Glutamatergic neuron (in vitro differentiated cells): ENCODE results near the gene FSIP1. TPM values are rescaled to one million over a fixed set of nuclear protein-coding genes. Genes with fewer than 3 reads are reported as not detected.

Experiments
- DNase-seq: peaks from one replicate; pipeline ENCODE4 v3.0.0; 2022
- H3K27ac Mint-ChIP-seq: one replicate; pipeline ENCODE4 v1.8.0; 2020; ENCODE audit warnings: mild to moderate bottlenecking, mixed read lengths, inconsistent platforms; ENCODE audit not compliant: unreplicated experiment
- H3K27me3 Mint-ChIP-seq: one replicate; pipeline ENCODE4 v1.8.0; 2020; ENCODE audit warnings: mild to moderate bottlenecking, moderate library complexity, mixed read lengths, inconsistent platforms; ENCODE audit not compliant: unreplicated experiment
- H3K36me3 Mint-ChIP-seq: one replicate; pipeline ENCODE4 v1.8.0; 2020; ENCODE audit warnings: mild to moderate bottlenecking, mixed read lengths, inconsistent platforms; ENCODE audit not compliant: unreplicated experiment
- H3K4me1 Mint-ChIP-seq: one replicate; pipeline ENCODE4 v1.8.0; 2020; ENCODE audit warnings: mild to moderate bottlenecking, low read depth, mixed read lengths, inconsistent platforms; ENCODE audit not compliant: unreplicated experiment
- H3K4me3 Mint-ChIP-seq: one replicate; pipeline ENCODE4 v1.8.0; 2020; ENCODE audit warnings: mild to moderate bottlenecking, mixed read lengths, inconsistent platforms; ENCODE audit not compliant: unreplicated experiment
- H3K9me3 Mint-ChIP-seq: one replicate; pipeline ENCODE4 v1.8.0; 2020; ENCODE audit warnings: mild to moderate bottlenecking, moderate library complexity, mixed read lengths, inconsistent platforms; ENCODE audit not compliant: unreplicated experiment
- total RNA-seq: library from RNA; stranded (reverse); fragmentation: NEBNext Ultra II Directional; extraction: Animal tissue kit (Norgen Biotek cat#: 25700); gene quantifications from one replicate; pipeline ENCODE4 v1.2.1, GENCODE V29; 2021; ENCODE audit not compliant: unreplicated experiment
- TF ChIP-seq, protein P1 (sequence below): fragments of 200-600 bp; sonication (generic); IDR thresholded peaks from one replicate; pipeline ENCODE4 v1.5.0; 2021; ENCODE audit not compliant: partially characterized antibody, unreplicated experiment

The FSIP1 gene
- total RNA-seq, 1 donor from 2014 or later: 1.5 TPM

DNA sequence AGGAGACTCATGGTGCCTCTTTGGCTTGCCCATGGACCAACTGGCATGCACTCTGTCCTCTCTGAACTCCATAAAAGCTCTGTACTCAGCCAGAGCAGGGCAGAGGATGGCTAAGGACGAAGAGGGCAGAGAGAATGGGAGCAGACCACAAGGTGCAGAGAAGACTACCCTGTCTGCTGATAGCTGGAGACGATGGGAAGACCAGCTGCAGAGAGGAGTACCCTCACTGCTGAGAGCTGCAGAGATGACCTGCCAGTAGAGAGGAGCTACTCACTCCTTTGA is 136.7 kb downstream of the FSIP1 start:
- no peaks in the 10 kb centered on the region for H3K36me3 Mint-ChIP-seq
- H3K9me3 Mint-ChIP-seq: no peaks in the 10 kb centered on the region
- no peak for DNase-seq
- H3K27me3 Mint-ChIP-seq: no peaks in the 10 kb centered on the region
- H3K27ac Mint-ChIP-seq: no peak overlapping the region
- no peak overlapping the region for H3K4me3 Mint-ChIP-seq
- H3K4me1 Mint-ChIP-seq: no peaks in the 10 kb centered on the region
- TF ChIP-seq, protein P1, sequence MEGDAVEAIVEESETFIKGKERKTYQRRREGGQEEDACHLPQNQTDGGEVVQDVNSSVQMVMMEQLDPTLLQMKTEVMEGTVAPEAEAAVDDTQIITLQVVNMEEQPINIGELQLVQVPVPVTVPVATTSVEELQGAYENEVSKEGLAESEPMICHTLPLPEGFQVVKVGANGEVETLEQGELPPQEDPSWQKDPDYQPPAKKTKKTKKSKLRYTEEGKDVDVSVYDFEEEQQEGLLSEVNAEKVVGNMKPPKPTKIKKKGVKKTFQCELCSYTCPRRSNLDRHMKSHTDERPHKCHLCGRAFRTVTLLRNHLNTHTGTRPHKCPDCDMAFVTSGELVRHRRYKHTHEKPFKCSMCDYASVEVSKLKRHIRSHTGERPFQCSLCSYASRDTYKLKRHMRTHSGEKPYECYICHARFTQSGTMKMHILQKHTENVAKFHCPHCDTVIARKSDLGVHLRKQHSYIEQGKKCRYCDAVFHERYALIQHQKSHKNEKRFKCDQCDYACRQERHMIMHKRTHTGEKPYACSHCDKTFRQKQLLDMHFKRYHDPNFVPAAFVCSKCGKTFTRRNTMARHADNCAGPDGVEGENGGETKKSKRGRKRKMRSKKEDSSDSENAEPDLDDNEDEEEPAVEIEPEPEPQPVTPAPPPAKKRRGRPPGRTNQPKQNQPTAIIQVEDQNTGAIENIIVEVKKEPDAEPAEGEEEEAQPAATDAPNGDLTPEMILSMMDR: no peak

- Mint-ChIP-seq H3K4me1 (no peaks in the 10 kb centered on the region), H3K36me3 (no peaks in the 10 kb centered on the region), H3K27me3 (no peaks in the 10 kb centered on the region), H3K27ac (no peak overlapping the region), H3K4me3 (no peak overlapping the region), H3K9me3 (no peaks in the 10 kb centered on the region)
- TF ChIP-seq, protein P1: no peak
- DNase-seq: no peak
Measured at GRCh38 chr15:39645138-39645975, 137.3 kb downstream of the FSIP1 start.

DNA sequence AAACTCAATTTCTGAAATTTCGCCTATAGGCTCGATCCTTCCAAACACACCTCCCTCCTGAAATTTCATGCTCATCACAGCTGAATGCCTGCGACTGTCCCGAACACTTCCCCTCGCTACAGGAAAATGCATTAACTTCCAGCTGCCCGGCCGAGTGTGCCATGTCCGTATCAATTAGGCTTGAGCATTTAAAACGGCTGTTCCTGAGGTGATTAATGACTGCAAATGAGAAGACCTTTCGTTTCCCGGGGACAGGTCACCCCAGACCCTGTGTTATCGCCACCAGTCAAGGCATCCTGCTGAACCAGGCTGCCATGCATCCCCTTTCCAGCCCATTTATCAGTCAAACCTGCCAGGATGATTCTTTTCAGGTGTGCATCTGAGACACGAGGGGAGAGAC is 138.5 kb downstream of the FSIP1 start:
- no peak overlapping the region for H3K27ac Mint-ChIP-seq
- DNase-seq: no peak
- no peaks in the 10 kb centered on the region for H3K4me1 Mint-ChIP-seq
- H3K9me3 Mint-ChIP-seq: no peaks in the 10 kb centered on the region
- no peak overlapping the region for H3K4me3 Mint-ChIP-seq
- H3K27me3 Mint-ChIP-seq: no peaks in the 10 kb centered on the region
- no peaks in the 10 kb centered on the region for H3K36me3 Mint-ChIP-seq
- TF ChIP-seq, protein P1: no peak

DNA sequence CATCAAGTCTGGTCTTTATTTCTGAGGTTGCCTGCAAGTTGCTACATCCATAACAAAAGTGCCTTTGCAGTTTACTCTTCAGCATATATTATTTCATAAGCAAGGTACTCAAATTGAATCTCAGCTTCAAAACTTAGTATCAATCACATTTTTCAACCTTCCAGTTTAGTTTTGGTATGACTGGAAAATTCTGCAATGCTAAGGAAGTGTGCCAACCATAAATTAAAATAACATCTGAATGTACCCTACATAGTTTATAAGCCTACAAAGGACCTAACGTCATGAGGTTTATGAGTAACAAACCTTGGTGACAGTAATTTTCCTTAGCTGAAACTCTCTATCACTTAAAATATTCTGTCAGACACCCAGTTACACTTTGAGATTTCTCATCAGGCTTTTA is 138.9 kb downstream of the FSIP1 start:
- Mint-ChIP-seq H3K36me3 (no peaks in the 10 kb centered on the region), H3K9me3 (no peaks in the 10 kb centered on the region), H3K27me3 (no peaks in the 10 kb centered on the region), H3K27ac (no peak overlapping the region), H3K4me1 (no peaks in the 10 kb centered on the region), H3K4me3 (no peak overlapping the region)
- TF ChIP-seq, protein P1: no peak
- DNase-seq: no peak

GRCh38 chr15:39642011-39642640 is 140.5 kb downstream of the FSIP1 start:
- no peaks in the 10 kb centered on the region for H3K4me1 Mint-ChIP-seq
- H3K27ac Mint-ChIP-seq: no peak overlapping the region
- H3K27me3 Mint-ChIP-seq: no peaks in the 10 kb centered on the region
- no peak overlapping the region for H3K4me3 Mint-ChIP-seq
- H3K9me3 Mint-ChIP-seq: no peaks in the 10 kb centered on the region
- H3K36me3 Mint-ChIP-seq: no peaks in the 10 kb centered on the region
- no peak for DNase-seq
- TF ChIP-seq, protein P1: no peak
